Neural cell (in vitro differentiated cells): Measurements from ENCODE around the gene TNFSF15. TPM values are rescaled to one million over a fixed set of nuclear protein-coding genes. Genes with fewer than 3 reads are reported as not detected.

Experiments used
- H2AFZ ChIP-seq: fragments of 200-600, 300-800 bp; sonication (generic), shearing (Covaris generic); 2 replicates; pipeline ENCODE4 v1.6.0; 2014; ENCODE audit warnings: low read depth, mild to moderate bottlenecking, antibody characterized with exemption, low read length, moderate library complexity
- H3F3A ChIP-seq: fragments of 200-600 bp; shearing (Covaris generic); 2 replicates; pipeline ENCODE4 v1.6.1; 2016; ENCODE audit warnings: mild to moderate bottlenecking, moderate library complexity, mixed read lengths, antibody characterized with exemption, low read length; ENCODE audit not compliant: insufficient read depth, poor library complexity, severe bottlenecking
- H3K27ac ChIP-seq: fragments of 200-600, 300-800 bp; sonication (generic), shearing (Covaris generic); 2 replicates; pipeline ENCODE4 v1.5.1; 2014; ENCODE audit warnings: mild to moderate bottlenecking, low read length, moderate library complexity
- H3K27me3 ChIP-seq: fragments of 300-800, 200-600 bp; sonication (generic), shearing (Covaris generic); 2 replicates; pipeline ENCODE4 v1.6.0; 2014; ENCODE audit warnings: mild to moderate bottlenecking, low read depth, low read length, moderate library complexity; ENCODE audit not compliant: insufficient read depth
- H3K36me3 ChIP-seq: fragments of 300-800, 200-600 bp; sonication (generic), shearing (Covaris generic); 2 replicates; pipeline ENCODE4 v1.5.1; 2014; ENCODE audit warnings: mild to moderate bottlenecking, antibody characterized with exemption, low read length, moderate library complexity; ENCODE audit not compliant: insufficient read depth
- H3K4me2 ChIP-seq: fragments of 300-800, 200-600 bp; sonication (generic), shearing (Covaris generic); 2 replicates; pipeline ENCODE4 v1.6.0; 2014; ENCODE audit warnings: mild to moderate bottlenecking, low read length
- H3K4me3 ChIP-seq: fragments of 300-800, 200-600 bp; sonication (generic), shearing (Covaris generic); 2 replicates; pipeline ENCODE4 v1.5.1; 2014; ENCODE audit warnings: mild to moderate bottlenecking, low read length, moderate library complexity
- H3K79me2 ChIP-seq: fragments of 200-600 bp; shearing (Covaris generic); replicated peaks from 2 replicates; pipeline ENCODE4 v1.6.0; 2014; ENCODE audit warnings: mild to moderate bottlenecking, low read length, moderate library complexity; ENCODE audit not compliant: insufficient read depth
- H3K9ac ChIP-seq: fragments of 300-800, 200-600 bp; sonication (generic), shearing (Covaris generic); 2 replicates; pipeline ENCODE4 v1.6.1; 2016; ENCODE audit warnings: mild to moderate bottlenecking, low read length, mixed read lengths
- H3K9me2 ChIP-seq: fragments of 200-600 bp; shearing (Covaris generic); 2 replicates; pipeline ENCODE4 v1.6.1; 2016; ENCODE audit warnings: mild to moderate bottlenecking, low read length, mixed read lengths; ENCODE audit not compliant: insufficient read depth
- H3K9me3 ChIP-seq: fragments of 200-600, 300-800 bp; sonication (generic), shearing (Covaris generic); 2 replicates; pipeline ENCODE4 v1.6.1; 2016; ENCODE audit warnings: mild to moderate bottlenecking, mixed run types, low read length, moderate library complexity, mixed read lengths
- H4K20me1 ChIP-seq: fragments of 200-600 bp; shearing (Covaris generic); 2 replicates; pipeline ENCODE4 v1.6.1; 2016; ENCODE audit warnings: mild to moderate bottlenecking, mixed run types; ENCODE audit not compliant: insufficient read depth
- EP300 ChIP-seq: fragments of 450-650 bp; conservative IDR thresholded peaks from 2 replicates; pipeline ENCODE4 v1.6.1; 2014; ENCODE audit warnings: antibody characterized with exemption, mild to moderate bottlenecking, moderate library complexity; ENCODE audit not compliant: poor library complexity, severe bottlenecking
- EZH2 ChIP-seq: fragments of 200-600, 300-800 bp; shearing (Covaris generic), sonication (generic); IDR thresholded peaks from 2 replicates; pipeline ENCODE4 v1.6.1; 2014; ENCODE audit warnings: antibody characterized with exemption, low read length, borderline replicate concordance, mild to moderate bottlenecking; ENCODE audit not compliant: insufficient read depth, poor library complexity, severe bottlenecking
- MXI1 ChIP-seq: fragments of 450-650 bp; conservative IDR thresholded peaks from 2 replicates; pipeline ENCODE4 v1.6.1; 2014; ENCODE audit warnings: antibody characterized with exemption, mild to moderate bottlenecking; ENCODE audit not compliant: poor library complexity, severe bottlenecking
- POLR2AphosphoS5 ChIP-seq: IDR thresholded peaks from 2 replicates; pipeline ENCODE4 v1.6.1; 2012
- RAD21 ChIP-seq: fragments of 450-650 bp; conservative IDR thresholded peaks from 2 replicates; pipeline ENCODE4 v1.6.1; 2014; ENCODE audit warnings: antibody characterized with exemption, mild to moderate bottlenecking, moderate library complexity
- SMC3 ChIP-seq: fragments of 450-650 bp; conservative IDR thresholded peaks from 2 replicates; pipeline ENCODE4 v1.6.1; 2014; ENCODE audit warnings: antibody characterized with exemption, mild to moderate bottlenecking, moderate library complexity; ENCODE audit not compliant: poor library complexity
- TAF1 ChIP-seq: IDR thresholded peaks from 2 replicates; pipeline ENCODE4 v1.6.1; 2012; ENCODE audit warnings: low read depth
- polyA plus RNA-seq: library from polyadenylated mRNA; depleted of rRNA; stranded (reverse); fragments of >200 nt; gene quantifications from 2 replicates; pipeline ENCODE4 v1.2.3, GENCODE V29; 2014
- TF ChIP-seq, protein P1 (sequence below): IDR thresholded peaks from 2 replicates; pipeline ENCODE4 v1.6.1; 2012; ENCODE audit warnings: borderline replicate concordance
- TF ChIP-seq, protein P2 (sequence below): fragments of 450-650 bp; IDR thresholded peaks from 2 replicates; pipeline ENCODE4 v1.5.1; 2014; ENCODE audit warnings: antibody characterized with exemption, mild to moderate bottlenecking, moderate library complexity; ENCODE audit not compliant: poor library complexity, severe bottlenecking

Gene TNFSF15
- polyA plus RNA-seq, 1 donor from 2014 or later: not detected

DNA sequence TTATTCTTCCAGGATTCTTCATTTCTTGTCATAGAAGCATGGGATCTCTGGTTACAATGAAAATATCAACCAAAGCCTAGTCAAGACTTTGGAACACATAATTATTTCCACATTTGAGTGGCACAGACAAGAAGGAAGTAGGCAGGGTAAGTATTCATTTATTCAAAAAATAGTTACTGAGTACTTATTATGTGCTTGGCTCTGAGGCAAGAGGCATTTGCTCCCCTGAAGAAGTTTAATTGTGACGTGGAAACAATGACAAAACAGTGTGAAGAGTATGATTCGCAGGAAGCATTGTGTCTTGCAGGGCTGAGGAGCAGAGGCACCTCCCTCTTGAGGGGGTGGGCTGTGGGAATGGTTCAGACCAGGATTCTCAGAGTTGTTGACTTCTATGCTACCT lies 45.0 kb upstream of the TNFSF15 start:
- Histone ChIP-seq H3K27me3 (no peaks in the 10 kb centered on the region), H3K4me2 (no peak overlapping the region), H3K79me2 (no peaks in the 10 kb centered on the region), H3K9me2 (no peaks in the 10 kb centered on the region), H3K4me3 (no peak overlapping the region), H3K9me3 (no peaks in the 10 kb centered on the region), H3K36me3 (no peaks in the 10 kb centered on the region), H3K27ac (no peak overlapping the region), H2AFZ (no peak overlapping the region), H4K20me1 (no peaks in the 10 kb centered on the region), H3F3A (no peaks in the 10 kb centered on the region), H3K9ac (no peak overlapping the region)
- no peak for TF ChIP-seq TAF1
- no peak for TF ChIP-seq SMC3
- TF ChIP-seq RAD21: no peak
- no peak for TF ChIP-seq MXI1

DNA sequence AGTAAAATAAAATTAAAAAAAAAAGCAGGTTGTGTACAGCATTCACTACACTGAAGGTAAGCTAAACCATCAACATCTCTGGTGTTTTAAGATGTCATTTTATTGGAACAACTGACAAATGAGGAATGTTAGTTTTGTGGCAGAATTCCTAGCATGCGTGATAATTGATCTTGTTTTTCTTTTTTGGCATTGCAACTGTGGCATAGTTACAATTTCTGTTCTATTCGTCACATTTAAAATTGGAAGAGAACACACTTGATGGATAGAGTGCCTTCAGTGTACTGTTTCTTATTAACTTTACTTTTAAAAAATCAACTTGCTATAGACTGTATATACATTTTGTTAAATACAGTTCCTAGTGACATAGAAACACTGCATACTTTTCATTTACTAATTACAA lies 43.6 kb upstream of the TNFSF15 start:
- Histone ChIP-seq H3K79me2 (no peaks in the 10 kb centered on the region), H3K4me2 (no peak overlapping the region), H4K20me1 (no peaks in the 10 kb centered on the region), H3K9ac (no peak overlapping the region), H3K36me3 (no peaks in the 10 kb centered on the region), H3K9me2 (no peaks in the 10 kb centered on the region), H3K27me3 (no peaks in the 10 kb centered on the region), H3K27ac (no peak overlapping the region), H3F3A (no peaks in the 10 kb centered on the region), H3K9me3 (no peaks in the 10 kb centered on the region), H2AFZ (no peak overlapping the region), H3K4me3 (no peak overlapping the region)
- TF ChIP-seq MXI1: no peak
- TF ChIP-seq EP300: no peak
- TF ChIP-seq TAF1: no peak
- no peak for TF ChIP-seq POLR2AphosphoS5
- TF ChIP-seq SMC3: no peak
- no peak for TF ChIP-seq EZH2
- TF ChIP-seq, protein P1, sequence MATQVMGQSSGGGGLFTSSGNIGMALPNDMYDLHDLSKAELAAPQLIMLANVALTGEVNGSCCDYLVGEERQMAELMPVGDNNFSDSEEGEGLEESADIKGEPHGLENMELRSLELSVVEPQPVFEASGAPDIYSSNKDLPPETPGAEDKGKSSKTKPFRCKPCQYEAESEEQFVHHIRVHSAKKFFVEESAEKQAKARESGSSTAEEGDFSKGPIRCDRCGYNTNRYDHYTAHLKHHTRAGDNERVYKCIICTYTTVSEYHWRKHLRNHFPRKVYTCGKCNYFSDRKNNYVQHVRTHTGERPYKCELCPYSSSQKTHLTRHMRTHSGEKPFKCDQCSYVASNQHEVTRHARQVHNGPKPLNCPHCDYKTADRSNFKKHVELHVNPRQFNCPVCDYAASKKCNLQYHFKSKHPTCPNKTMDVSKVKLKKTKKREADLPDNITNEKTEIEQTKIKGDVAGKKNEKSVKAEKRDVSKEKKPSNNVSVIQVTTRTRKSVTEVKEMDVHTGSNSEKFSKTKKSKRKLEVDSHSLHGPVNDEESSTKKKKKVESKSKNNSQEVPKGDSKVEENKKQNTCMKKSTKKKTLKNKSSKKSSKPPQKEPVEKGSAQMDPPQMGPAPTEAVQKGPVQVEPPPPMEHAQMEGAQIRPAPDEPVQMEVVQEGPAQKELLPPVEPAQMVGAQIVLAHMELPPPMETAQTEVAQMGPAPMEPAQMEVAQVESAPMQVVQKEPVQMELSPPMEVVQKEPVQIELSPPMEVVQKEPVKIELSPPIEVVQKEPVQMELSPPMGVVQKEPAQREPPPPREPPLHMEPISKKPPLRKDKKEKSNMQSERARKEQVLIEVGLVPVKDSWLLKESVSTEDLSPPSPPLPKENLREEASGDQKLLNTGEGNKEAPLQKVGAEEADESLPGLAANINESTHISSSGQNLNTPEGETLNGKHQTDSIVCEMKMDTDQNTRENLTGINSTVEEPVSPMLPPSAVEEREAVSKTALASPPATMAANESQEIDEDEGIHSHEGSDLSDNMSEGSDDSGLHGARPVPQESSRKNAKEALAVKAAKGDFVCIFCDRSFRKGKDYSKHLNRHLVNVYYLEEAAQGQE: no peak
- TF ChIP-seq RAD21: no peak
- TF ChIP-seq, protein P2, sequence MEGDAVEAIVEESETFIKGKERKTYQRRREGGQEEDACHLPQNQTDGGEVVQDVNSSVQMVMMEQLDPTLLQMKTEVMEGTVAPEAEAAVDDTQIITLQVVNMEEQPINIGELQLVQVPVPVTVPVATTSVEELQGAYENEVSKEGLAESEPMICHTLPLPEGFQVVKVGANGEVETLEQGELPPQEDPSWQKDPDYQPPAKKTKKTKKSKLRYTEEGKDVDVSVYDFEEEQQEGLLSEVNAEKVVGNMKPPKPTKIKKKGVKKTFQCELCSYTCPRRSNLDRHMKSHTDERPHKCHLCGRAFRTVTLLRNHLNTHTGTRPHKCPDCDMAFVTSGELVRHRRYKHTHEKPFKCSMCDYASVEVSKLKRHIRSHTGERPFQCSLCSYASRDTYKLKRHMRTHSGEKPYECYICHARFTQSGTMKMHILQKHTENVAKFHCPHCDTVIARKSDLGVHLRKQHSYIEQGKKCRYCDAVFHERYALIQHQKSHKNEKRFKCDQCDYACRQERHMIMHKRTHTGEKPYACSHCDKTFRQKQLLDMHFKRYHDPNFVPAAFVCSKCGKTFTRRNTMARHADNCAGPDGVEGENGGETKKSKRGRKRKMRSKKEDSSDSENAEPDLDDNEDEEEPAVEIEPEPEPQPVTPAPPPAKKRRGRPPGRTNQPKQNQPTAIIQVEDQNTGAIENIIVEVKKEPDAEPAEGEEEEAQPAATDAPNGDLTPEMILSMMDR: no peak
